ENCODE results near the gene LRFN2.

LRFN2 gene

DNA sequence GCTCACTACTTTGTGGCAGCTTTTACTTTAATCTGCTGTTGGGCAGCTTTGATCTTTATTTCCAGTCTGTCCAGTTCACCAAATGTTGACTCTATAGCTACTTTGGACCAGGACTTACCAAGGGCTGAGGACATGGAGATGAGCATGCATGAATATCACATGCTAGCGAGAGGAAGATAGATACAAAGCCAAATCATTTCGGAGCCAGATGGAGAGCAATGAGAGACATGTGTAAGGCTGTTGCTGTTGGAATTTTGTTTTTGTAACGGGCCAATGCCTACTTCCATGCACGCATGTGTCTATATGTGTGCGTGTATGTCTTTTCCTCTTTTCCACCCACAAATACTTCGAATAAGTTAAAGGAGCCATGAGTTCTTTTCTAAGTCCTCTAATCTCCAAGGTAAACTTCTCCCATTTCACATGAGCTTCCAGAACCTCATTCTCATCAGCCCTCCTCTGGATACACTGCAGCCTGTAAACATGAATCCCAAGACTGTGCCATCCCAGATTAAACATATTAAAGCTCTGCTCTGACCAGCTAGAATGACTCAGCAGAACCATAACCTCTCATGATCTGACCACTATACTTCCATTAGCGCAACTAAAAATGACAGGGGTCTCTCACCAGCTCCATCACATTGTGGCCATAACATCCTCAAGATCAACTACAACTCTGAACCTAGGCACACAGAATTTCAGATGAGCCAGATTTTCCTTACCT is 160.7 kb downstream of the LRFN2 start:
- no peak for DNase-seq

DNA sequence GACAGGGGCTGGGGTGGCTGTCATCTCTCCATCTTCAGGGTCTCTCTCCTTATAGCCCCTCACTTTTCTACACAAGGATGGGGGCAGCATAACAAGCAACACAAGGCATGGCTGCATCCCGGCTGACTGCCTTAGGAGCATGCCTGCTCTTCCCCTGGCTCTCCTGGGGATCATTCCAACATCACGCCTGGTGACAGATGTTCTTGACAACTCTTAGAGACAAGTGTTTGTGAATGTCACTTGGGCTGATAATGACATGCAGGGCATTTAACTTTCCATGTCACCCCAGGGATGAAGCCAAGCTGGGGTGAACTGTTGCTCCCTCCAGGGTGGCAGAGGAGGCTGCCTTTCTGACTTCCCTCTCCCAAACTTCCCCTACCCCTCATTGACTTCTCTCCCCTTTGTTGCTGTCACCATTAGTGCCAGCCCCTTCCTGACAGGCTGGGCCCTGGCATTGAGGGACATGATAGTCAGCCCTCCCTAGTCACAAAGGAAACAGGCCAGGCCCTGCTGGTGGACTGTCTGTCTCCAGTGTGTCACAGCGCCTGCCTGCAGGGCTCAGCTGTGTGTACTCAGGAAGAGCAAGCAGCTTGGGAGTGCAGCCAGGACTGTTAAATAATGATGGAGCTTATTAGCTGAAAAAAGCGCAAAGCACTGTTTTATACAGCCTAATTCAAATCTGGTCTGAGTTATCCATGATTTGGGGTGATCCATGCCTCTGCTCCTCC is 161.8 kb downstream of the LRFN2 start:
- DNase-seq: no peak

DNA sequence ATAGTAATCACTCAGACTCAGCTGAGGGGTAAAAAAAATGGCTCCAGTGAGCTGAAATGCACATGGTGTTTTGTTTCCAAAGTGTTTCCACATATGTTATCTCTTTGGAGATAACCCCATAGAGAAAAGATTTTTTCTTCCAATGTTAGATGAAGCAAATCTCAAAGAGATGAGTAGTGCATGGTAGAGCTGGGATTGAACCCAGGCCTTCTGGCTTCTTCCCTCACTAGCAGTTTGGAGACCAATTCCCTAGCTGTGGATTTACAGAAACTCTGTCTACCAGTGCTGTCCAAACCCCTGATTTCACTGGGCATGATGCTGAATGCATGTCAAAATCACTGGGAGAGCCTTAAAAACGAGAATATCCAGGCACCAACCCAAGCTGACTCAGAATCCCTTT is 165.1 kb downstream of the LRFN2 start:
- no peak for DNase-seq

DNA sequence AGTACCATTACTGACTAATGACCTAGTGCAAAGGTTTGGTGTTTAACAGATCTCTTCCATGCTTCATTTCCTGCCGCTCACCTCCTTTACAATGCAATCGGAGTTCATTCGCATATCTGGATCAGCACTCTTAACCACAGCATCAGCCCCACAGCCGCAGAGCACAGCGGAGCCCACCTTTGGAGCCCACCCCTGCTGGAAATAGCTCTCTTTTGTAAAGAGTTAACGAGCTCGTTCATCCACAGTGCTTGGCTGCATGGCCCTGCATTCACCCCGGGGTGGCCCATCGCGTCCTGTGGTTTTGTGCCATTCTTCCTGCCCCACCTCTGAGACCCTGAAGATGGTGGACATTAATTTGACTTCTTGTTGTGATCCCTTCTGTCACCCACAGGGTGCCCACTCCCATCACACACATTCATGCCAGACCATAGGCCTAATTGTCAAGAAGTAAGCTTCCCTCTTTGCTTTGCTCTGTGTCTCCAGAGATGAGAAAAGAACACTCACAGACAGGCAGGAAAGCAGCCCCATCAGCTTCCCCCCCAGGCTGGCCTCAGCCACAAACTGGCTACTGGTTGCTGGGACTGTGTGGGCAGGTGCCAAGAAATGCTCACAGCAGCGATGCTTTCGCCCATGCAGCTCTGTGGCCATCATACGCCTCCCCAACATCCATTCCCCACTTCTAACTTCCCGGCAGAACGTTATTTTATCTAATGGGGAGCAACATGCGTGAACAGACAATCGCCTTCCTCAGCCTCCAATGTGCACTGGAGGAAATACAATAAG is 167.0 kb downstream of the LRFN2 start:
- no peak for DNase-seq

DNA sequence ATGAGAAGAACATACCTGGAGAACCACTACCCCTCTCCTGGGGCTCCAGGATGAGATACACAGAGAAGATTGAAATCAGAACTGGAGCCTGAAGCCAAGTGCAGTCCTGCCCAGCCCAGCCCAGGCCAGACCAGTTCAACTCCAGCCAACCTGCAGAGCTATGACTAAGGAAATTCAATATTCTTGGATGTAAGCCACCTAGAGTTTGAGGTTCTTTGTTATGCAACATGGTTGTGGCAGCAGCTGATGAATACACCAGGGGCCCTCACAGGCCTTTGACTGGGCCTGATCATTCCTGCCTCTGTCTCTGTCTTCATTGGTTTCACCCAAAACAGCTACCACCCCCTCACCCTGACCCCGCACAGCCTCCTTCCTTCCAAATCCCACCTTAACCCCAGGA is 167.8 kb downstream of the LRFN2 start:
- DNase-seq: no peak

DNA sequence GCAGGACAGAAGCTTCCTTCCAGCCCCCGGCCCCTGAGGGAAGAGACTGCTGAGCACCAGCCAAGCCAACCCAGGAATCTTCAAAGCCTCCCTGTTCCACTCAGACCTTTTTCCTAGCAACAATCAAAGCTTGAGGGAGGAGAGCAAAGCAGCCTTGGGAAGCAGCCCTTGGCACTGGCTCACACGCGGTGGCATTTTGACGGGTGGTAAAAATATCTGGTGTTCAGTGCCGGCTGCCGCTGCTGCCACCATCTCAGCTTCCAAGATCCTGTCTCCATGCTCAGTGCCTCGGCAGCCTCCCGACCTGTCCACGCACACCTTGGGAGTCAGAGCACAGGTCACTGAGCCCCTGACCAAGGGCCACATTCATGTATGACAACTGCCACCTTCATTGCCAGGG is 170.1 kb downstream of the LRFN2 start:
- DNase-seq: no peak

DNA sequence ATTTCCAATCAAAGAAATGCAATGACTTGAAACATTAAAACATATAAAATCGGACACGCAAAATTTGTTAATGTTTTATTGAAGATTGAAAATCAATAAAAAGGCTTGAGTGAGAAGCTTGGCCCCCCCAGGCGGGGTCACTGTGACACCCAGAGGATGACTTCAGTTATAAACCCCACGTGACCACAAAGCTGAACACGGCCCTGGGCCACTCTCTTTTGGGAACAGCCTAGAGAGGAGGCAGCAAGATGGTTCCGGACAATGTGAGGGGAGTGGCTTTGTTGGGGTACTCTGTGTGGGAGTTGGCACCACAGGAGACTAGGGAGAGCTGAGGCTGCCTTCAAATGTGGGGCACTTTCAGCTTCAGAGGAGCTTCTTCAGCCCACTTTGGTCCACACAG is 172.5 kb downstream of the LRFN2 start:
- no peak for DNase-seq

DNA sequence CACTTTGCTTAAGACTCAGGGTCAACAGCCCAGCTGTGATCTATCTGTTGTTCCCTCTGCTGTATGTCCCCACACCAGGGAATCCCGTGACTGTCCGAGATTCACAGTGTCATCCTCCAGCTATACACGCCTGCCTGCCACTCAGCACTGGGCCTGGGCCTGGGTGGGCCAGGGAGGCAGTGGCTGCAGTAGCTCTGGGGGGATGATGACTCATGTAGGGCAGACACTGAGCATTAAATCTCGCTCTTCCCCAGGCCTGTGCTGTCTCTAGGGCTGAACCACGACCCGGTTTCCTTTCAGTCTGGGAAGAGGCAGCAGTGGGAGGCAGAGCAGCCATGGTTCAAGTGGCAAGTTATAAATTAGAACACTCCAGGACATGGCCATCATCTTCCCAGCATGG is 173.9 kb downstream of the LRFN2 start:
- DNase-seq: no peak

DNA sequence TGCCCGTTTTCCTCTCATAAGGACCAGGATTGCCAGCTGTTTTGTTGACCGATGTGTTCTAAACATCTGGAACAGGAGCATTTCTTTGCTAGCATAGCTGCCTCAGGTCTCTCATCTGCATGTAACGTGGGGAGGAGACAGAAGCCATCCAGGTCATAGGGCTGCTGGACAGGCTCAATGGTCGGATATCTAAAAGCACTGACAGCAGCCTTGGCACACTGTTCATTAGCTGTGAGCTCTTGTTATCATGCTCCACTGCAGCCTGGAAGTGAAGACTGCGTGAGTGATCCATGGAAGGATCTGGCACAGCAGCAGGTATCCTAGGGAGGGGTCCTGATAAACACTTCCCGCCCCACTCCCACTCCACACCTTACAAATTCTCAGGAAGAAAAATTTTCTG is 175.3 kb downstream of the LRFN2 start:
- DNase-seq: no peak

DNA sequence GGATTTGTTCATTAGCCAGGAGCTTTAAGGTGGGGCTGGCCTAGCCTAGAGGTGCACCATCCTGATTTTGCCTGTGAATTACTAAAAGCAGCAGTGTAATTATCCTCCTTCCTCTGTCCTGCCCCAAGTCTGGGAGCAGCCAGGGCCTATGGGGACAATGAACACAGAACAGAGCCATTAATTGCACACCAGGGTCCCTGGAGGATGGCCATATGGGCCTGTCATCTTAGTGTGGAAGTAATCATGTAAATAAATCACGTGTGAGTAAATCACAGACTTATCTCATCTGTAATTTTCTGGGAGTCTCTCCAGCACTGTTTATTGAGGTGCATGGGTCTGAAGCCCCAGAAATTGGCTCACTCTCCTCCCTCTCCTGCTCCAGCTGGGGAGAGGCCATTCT is 176.3 kb downstream of the LRFN2 start:
- no peak for DNase-seq

DNA sequence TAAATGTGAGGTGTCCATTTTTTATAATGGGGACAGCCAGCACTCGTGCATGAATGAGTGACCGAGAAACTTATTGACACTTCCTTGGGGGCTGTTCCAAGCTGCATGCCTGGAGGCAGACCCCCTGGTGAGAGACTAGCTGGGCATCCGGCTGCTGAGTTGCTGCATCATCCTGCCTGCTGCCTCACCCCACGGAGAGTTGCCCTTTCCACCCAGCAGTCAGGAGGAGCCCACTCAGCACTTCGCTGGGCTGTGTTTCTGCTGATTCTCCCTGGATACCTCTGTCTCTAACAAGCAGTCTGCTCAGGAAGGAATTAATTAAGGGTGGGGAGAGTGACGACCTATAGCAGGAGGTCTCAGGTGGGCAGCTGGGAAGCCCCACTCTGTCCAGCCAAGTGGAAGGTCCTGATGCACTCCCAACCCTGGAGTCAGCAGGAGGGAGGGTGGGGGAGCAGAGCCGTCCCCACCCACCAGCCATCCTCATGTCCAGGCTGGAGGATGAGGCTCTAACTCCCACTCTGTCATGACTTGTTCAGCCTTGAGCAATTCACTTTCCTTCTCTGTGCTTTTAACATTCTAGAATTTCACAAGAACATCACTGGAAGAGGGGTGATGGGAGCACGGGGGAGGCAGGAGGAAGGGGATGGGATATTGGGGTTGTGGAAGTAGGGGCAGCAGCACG is 177.3 kb downstream of the LRFN2 start:
- no peak for DNase-seq

DNA sequence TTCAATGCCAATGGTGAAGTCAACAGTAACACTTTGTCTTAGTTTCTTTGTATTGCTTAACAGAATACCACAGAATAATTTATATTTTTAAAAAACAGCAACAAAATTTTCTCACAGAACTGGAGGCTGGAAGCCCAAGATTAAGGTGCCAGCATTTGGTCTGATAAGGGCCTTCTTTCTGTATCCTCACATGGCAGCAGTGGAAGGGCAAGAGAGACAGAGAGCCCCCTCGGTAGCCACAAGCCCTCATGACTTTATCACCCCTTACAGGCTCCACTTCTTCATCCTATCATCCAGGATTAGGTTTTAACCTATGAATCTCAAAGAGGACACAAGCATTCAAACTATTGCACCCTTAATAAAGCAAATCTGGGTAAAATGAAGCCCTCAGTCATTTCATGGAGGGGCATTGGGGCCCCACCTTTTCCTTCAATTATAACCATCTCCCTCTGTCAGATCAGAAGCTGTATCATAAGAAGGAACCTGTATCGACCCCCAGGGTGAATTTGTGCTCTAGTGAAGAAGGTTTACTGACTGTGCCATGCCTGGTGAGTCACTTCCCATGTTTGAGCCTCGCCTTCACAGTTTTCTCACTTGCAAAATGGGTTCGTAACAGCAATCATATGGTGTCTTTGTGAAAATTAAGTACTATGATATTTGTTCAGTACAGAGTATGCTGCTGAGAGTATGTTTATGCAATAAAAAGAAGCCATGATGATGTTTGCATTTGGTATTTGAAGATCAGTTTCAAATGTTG is 178.2 kb downstream of the LRFN2 start:
- DNase-seq: no peak

DNA sequence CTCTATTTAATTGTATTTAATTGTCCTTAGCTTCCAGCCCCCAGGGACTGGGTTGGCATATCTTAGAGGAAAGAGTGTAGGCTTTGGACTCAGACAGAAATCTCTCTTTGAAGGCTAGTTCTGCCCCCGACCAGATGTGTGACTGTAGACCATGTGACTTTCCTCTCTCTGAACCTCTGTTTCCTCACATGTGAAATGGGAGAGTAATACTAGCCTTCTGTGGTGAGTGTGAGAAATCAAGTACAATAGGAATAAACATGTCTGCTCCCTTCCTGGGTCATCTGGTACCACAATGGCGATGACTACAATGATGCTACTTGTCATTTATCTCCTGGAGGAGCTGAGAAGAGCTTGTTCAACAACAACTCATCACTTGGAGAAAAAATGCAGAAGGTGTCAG is 179.9 kb downstream of the LRFN2 start:
- DNase-seq: no peak

DNA sequence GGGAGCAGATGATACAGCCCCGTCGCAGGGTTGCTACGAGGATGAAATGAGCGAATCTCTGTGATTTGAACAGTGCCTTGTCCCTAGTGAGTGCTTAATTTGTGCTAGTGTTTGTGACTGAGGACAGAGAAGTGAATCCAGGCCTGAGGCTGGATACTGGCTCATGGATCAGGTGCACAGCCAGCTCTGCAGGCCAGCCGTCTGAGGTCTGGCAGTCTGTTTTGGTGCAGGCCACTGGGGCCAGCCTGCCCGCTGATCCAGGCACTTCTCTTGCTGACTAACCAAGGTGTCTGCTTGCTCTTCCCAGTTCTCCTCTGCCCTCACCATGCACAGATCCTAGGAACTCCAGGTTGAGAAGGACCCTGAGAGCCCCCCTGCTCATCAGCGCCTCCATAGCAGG is 181.0 kb downstream of the LRFN2 start:
- no peak for DNase-seq

DNA sequence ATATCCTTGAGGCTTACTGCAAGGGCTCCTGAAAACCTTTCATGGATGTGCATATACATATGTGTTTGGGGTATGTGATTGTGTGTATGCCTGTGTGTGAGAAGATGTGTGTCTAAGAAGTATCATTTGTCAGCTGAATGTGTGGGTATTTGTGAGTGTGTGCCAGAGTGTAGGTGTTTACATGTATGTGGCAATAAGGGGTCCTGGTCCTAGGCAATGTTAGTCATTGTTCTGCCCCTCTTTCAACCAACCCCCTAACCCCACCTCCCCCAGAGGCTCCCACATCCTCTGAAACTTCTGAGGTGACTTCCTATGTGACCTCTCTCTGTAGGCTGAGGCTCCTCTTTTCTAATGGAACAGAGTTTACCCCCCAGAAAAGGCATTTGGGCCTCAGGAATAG is 186.4 kb downstream of the LRFN2 start:
- no peak for DNase-seq

DNA sequence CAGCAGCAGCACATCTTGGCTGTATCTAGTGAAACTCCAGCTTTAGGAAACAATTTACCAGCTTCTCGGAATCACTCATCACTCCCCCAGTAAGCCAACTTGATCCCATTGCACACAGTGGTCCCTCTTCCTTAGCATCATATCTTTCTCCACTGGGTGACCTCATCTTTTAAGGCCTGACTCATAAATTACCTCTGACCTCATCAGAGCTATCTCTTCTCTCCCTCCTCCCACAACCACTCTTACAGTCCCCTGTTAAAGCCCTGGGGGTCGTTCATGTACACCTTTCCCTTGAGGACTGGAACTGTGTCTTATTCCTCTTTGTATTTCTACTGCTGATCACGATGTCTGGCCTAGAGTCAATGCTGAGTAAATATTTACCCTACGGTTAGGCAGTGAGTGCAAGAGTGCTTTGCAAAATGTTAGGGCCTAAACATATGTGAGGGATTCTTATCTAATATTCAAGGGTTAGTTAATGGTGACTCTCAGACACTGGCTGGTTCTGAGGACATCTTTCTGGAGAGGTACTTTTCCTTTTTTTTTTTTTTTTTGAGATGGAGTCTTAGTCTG is 187.2 kb downstream of the LRFN2 start:
- peak; percentile 50 for DNase-seq

DNA sequence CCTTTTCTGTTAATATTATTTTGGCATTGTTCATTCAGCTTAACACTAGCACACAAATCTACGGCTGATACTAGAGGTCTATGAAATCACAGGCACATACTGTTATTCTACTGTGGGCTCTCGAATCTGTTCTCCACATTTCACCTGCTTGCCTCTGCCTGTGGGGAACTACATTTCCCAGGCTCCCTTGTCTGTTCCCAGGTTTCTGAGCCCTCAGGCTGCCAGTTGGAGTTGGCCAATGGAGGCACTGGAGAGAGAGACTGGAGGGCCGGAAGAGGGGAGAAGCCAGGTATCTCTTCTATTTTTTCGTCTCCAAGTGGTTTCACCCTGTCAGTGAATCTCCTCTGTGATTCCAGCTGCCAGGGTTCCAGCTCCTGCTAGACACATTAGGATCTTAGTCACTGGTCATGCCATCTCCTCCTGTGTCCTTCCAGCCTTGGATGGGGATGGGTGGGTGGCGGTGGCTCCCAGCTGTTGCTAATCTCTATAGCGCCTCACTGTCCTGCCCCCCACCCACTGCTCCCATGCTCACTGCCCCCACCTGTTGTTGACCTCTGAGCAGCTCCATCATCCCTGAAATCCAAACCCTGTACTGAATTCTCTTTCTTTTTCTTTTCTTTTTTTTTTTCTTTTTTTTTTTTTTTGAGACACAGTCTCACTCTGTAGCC is 188.2 kb downstream of the LRFN2 start:
- DNase-seq: no peak

DNA sequence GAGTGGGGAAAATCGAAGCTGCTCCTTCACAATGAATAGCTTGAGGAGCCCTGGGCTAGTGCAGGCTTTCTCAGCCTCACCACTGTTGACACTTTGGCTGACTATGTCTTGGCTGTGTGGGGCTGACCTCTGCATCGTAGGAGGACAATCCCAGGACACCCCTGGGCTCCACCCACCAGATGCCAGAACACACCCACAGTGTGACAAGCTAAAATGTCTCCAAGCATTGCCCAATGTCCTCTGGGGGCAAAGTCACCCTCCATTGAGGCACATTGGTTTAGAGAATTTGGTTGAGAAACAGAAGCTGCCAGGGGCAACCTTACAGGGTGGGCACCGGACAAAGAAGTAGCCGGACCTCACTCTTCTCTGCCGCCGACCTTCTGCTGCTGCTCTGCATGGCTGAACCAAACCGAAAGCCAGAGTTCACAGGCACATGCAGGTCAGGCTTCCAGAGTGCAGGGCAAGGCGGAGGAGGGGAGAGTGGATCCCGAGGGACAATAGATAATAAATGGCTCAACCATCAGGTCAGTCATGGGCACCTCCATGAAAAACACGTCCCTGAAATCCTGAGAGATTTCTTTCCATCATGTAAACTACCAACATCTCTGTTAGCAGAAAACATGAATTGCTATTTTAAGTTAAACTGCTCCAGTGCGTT is 189.0 kb downstream of the LRFN2 start:
- DNase-seq: no peak

DNA sequence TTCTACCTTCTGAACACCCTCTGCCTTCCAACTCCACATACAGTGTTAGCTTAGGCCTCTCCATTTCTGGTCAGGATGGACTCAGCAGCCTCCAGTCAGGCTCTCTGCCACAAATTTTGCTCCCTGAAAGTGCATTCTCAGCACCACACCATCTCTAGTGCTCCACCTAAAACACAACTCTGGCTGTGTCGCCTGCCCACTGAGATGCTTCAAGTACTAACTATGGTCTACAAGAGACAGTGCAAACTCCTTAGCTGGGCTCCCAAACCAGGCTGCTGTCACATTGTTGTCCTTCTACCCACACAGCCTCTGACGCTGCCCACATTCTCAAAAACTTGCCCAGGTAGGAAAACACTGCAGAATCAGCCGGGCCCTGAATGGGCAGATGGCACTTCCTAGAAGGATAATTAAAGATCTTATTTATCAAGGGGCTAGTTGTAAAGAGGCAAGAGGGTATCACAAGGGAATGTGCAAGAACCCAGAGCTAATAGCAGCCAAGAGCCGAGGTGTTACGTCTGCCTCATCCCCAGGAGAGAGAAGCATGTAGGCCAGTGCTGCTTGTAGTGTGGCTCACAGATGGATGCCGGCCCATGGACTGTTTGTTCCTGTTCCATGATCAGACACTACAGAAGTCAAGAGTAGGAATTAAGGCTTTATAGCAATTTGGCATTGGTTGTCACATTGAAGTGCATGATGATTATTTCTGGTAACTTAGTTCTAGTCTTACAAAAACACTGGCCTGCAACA is 189.7 kb downstream of the LRFN2 start:
- no peak for DNase-seq

DNA sequence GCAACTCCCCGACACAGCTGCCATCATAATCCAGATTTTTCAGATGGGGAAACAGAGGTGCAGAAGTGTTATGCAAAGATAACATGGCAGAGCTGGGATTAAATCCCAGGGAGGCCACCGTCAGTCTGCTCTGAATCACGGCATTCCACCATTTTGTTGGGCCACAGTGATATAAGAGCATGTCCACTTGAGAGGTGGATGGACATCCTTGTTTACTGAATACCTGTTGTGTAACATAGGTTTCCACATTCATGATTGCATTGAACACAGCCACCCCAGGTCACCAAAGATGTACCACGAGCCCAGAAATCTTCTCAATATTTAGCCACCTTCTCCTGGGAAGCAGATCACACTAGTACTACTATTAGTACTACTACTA is 191.5 kb downstream of the LRFN2 start:
- no peak for DNase-seq
